T1000 (cell line): ENCODE measurements around the gene NAT10.

Experiments used
- DNase-seq: peaks from one replicate; lab custom pipeline; 2025; ENCODE audit warnings: mixed read lengths; lab: John Stamatoyannopoulos, UW

Gene NAT10

GRCh38 chr11:34189191-34189590 lies 83.8 kb downstream of the NAT10 start:
- no peak for DNase-seq

- DNase-seq: no peak
These were observed 85.0 kb downstream of the NAT10 start for GRCh38 chr11:34190192-34191139.

GRCh38 chr11:34191578-34191977 lies 86.1 kb downstream of the NAT10 start:
- no peak for DNase-seq

GRCh38 chr11:34192481-34193401 lies 87.3 kb downstream of the NAT10 start:
- peak; percentile 83 for DNase-seq

GRCh38 chr11:34194576-34195335 lies 89.3 kb downstream of the NAT10 start:
- DNase-seq: peak; percentile 16
